GM12878 (cell line): Measurements from ENCODE around the gene ISG20. TPM values are rescaled to one million over a fixed set of nuclear protein-coding genes. Genes with fewer than 3 reads are reported as not detected.

Source experiments
- ATAC-seq: fragments of 200-7000 bp; cut with Tn5 transposase; 3 replicates; pipeline ENCODE4 v1.9.1; 2020; ENCODE audit warnings: mild to moderate bottlenecking, moderate library complexity
- BruUV-seq: library from RNA; stranded (reverse); fragments of 400-500 nt; replicated peaks from 2 replicates; lab custom pipeline; 2021; lab: Mats Ljungman, UMichigan
- CTCF ChIA-PET: fragments of 300-600 bp; sonication (Branson Sonifier 250); formaldehyde crosslinking; extraction: SDS; loops from one replicate; lab custom pipeline; 2021; ENCODE audit warnings: inconsistent platforms; lab: Yijun Ruan, JAX
- POLR2A ChIA-PET: fragments of 350-600 bp; formaldehyde crosslinking; extraction: SDS; loops from one replicate; lab custom pipeline; 2021; ENCODE audit warnings: inconsistent platforms; lab: Charles Lee
- RAD21 ChIA-PET: fragments of 300-600 bp; sonication (Branson Sonifier 250); formaldehyde crosslinking; loops from one replicate; lab custom pipeline; 2023; ENCODE audit warnings: antibody characterized with exemption; ENCODE audit not compliant: unreplicated experiment; lab: Charles Lee
- SMC1A ChIA-PET: fragments of 300-600 bp; sonication (Branson Sonifier 250); formaldehyde crosslinking; loops from one replicate; lab custom pipeline; 2023; ENCODE audit not compliant: unreplicated experiment, uncharacterized antibody; lab: Charles Lee
- DNase-seq: peaks from one replicate; pipeline ENCODE4 v3.0.0-alpha.2; 2011; ENCODE audit warnings: low read depth, low spot score
- FAIRE-seq: peaks from 3 replicates; lab custom pipeline; 2011; peaks lifted over from hg19 to GRCh38; lab: Jason Lieb, UNC
- H2AFZ ChIP-seq: 2 replicates; pipeline ENCODE4 v1.6.0; 2011; ENCODE audit warnings: low read depth, low read length, control low read depth; ENCODE audit not compliant: control insufficient read depth
- H3K27ac ChIP-seq: 2 replicates; pipeline ENCODE4 v1.5.1; 2011; ENCODE audit warnings: control low read depth; ENCODE audit not compliant: control insufficient read depth, insufficient read depth
- H3K27me3 ChIP-seq, 2 experiments: replicated peaks in 1 of 2; 2 replicates each; pipeline versions ENCODE4 v1.6.0 to v1.6.1; 2011; ENCODE audit warnings: low read length in 1 of 2; ENCODE audit not compliant: control insufficient read depth in 2 of 2, insufficient read depth in 2 of 2
- H3K36me3 ChIP-seq, 2 experiments: 2 replicates each; pipeline ENCODE4 v1.5.1; 2011; ENCODE audit warnings: low read length in 1 of 2; ENCODE audit not compliant: control insufficient read depth in 2 of 2, insufficient read depth in 2 of 2
- H3K4me1 ChIP-seq: 2 replicates; pipeline ENCODE4 v1.6.1; 2011; ENCODE audit warnings: mild to moderate bottlenecking, low read length, moderate library complexity, mixed read lengths; ENCODE audit not compliant: control insufficient read depth, insufficient read depth
- H3K4me2 ChIP-seq: 2 replicates; pipeline ENCODE4 v1.6.0; 2011; ENCODE audit warnings: control low read depth; ENCODE audit not compliant: control insufficient read depth, insufficient read depth
- H3K4me3 ChIP-seq: fragments of 200-600 bp; sonication (generic); 2 replicates; pipeline ENCODE4 v1.5.1; 2016
- H3K79me2 ChIP-seq: 2 replicates; pipeline ENCODE4 v1.6.0; 2011; ENCODE audit warnings: low read length; ENCODE audit not compliant: control insufficient read depth, insufficient read depth
- H3K9ac ChIP-seq: 2 replicates; pipeline ENCODE4 v1.8.0; 2011; ENCODE audit warnings: low read length, control low read depth, mixed read lengths; ENCODE audit not compliant: control insufficient read depth, insufficient read depth
- H3K9me3 ChIP-seq: replicated peaks from 3 replicates; pipeline ENCODE4 v1.5.1; 2011; ENCODE audit warnings: mild to moderate bottlenecking, low read length; ENCODE audit not compliant: control insufficient read depth, insufficient read depth
- H4K20me1 ChIP-seq: 2 replicates; pipeline ENCODE4 v1.6.0; 2011; ENCODE audit not compliant: control insufficient read depth, insufficient read depth
- RAD21 ChIP-seq: IDR thresholded peaks from 2 replicates; pipeline ENCODE4 v1.6.1; 2011; ENCODE audit warnings: mild to moderate bottlenecking, low read depth, low read length, moderate library complexity; ENCODE audit not compliant: insufficient read depth
- SMC3 ChIP-seq: IDR thresholded peaks from 2 replicates; pipeline ENCODE4 v1.6.1; 2011; ENCODE audit warnings: low read length, improper control_type of control experiment, borderline replicate concordance
- WGBS: methylation state at CpG from one replicate; pipeline ENCODE4 v1.1.6; 2016; ENCODE audit warnings: low lambda C conversion rate; ENCODE audit not compliant: insufficient replicate concordance, insufficient coverage; ENCODE audit errors: missing lambda C conversion rate; 5-methylcytosine and 5-hydroxymethylcytosine counted together
- in situ Hi-C: fragments of 300-500 bp; cut with MboI; formaldehyde crosslinking; loops from 9 replicates; pipeline ENCODE4 v1.14.3; 2018; ENCODE audit warnings: mixed read lengths
- intact Hi-C: fragments of 100-400 bp; cut with micrococcal nuclease; formaldehyde crosslinking; loops from one replicate; pipeline ENCODE4 v1.14.2; 2022; ENCODE audit not compliant: unreplicated experiment
- polyA plus RNA-seq, 11 experiments: library from polyadenylated mRNA; depleted of rRNA in 4 of 11; unstranded in 6 of 11; stranded (reverse) in 5 of 11; fragments of >200 nt; fragmentation: Nextera tagmentation in 4 of 11; fragmentation: Illumina TruSeq in 1 of 11; extraction: Ambion mirVana in 4 of 11; extraction: Trizol in 1 of 11; gene quantifications; 1 replicate in 1 of 11; 2 replicates in 10 of 11; pipeline versions ENCODE4 v1.2.1 to v1.2.3, GENCODE V29; 2011 to 2016; ENCODE audit warnings: inconsistent platforms in 2 of 11, missing spikeins in 2 of 11, low read depth in 1 of 11
- total RNA-seq, 4 experiments: library from RNA; depleted of rRNA in 3 of 4; stranded (reverse); fragments of >200 nt in 3 of 4; fragmentation: Illumina TruSeq in 1 of 4; extraction: Trizol in 1 of 4; gene quantifications; 2 replicates each; pipeline versions ENCODE4 v1.2.1 to v1.2.3, GENCODE V29; 2013 to 2021
- TF ChIP-seq, protein P1 (sequence below): IDR thresholded peaks from 2 replicates; pipeline ENCODE4 v1.6.1; 2012; ENCODE audit warnings: low read length, inconsistent platforms
- TF ChIP-seq, protein P2 (sequence below), 3 experiments: IDR thresholded peaks in 2 of 3; conservative IDR thresholded peaks in 1 of 3; 2 replicates each; pipeline ENCODE4 v1.5.1; 2011; ENCODE audit warnings: low read depth in 3 of 3, low read length in 3 of 3, mild to moderate bottlenecking in 3 of 3, control low read depth in 2 of 3, moderate library complexity in 2 of 3, inconsistent platforms in 1 of 3, mixed read lengths in 1 of 3; ENCODE audit not compliant: control insufficient read depth in 2 of 3, insufficient read depth in 1 of 3; ENCODE audit errors: extremely low read depth in 1 of 3

ISG20 gene
- total and polyA plus RNA-seq, 10 of the 15 experiments (the other 5 are each of a cell fraction or from before 2014, with no cell fraction given): 23.4 to 210 (median 85.9) TPM

DNA sequence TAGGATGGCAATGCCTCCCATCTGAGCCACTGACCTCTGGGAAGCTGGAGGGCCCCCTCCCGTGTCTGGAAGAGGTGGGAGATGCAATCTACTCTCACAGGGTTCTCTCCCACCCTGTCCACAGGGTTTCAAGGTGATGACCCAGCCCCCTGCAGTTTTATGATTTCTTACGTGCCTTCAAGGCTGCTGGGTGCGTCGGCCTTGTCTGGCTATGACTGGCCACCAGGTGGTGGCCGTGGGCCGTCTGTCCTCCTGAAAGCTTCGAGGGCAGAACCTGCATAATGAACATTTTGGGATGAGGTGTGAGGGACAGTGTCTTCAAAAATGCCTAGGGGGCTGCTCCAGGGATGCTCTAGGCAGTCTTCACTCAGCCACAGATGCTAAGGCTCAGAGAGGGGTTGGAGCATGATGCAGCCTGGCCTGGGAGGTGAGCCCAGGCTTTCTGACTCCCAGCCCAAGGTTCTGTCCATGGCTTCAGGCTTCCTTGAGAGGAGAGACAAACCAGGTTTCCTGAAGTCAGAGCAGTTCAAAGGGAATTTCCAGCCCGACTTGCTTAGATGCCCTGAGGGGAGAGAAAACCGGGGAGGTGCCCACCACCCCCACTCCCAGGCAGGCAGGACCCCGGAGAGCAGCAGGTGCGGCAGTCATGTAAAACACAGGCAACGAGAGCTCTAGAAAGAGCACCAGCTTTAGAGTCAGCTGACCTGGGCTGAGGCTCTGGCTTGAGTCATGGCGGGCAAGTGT, 18.7 kb downstream of the ISG20 start:
- Histone ChIP-seq H3K27ac (no peak overlapping the region), H4K20me1 (no peaks in the 10 kb centered on the region), H3K4me2 (no peak overlapping the region), H2AFZ (no peak overlapping the region), H3K9me3 (no peaks in the 10 kb centered on the region), H3K79me2 (no peaks in the 10 kb centered on the region), H3K4me1 (peaks cover 15% of the 10 kb centered on the region), H3K27me3 (no peaks in the 10 kb centered on the region), H3K9ac (no peak overlapping the region), H3K36me3 (no peaks in the 10 kb centered on the region; a peak in 2 of 4 replicates), H3K4me3 (no peak overlapping the region)
- FAIRE-seq: peak; percentile 31
- no TSS peak for BruUV-seq
- ChIA-PET CTCF (interaction anchor here (0.8 to 5.8 kb wide), 14 partner anchors 10 to 190 kb away, joined by 3 to 61 read pairs (median 6); partner anchors contain the start of gene MRPS11), SMC1A (interaction anchor here (0.7 to 4.9 kb wide), 13 partner anchors 10 to 279 kb away, joined by 3 to 37 read pairs (median 4); no protein-coding TSS in a partner anchor), POLR2A (interaction anchor here (0.8 to 1.5 kb wide), 6 partner anchors 15 to 35 kb away, joined by 3 to 10 read pairs (median 3); partner anchors contain the start of gene ISG20), RAD21 (interaction anchor here (1.0 to 4.2 kb wide), 6 partner anchors 22 to 248 kb away, joined by 3 to 40 read pairs (median 7); partner anchors contain the start of gene AEN)
- intact Hi-C loops: loop anchor here (2.0 kb wide), 2 partner anchors 33 to 43 kb away; no protein-coding TSS in a partner anchor
- in situ Hi-C loops: no loop called here
- no peak for DNase-seq
- WGBS: 41% methylated on average over 13 of the region's 13 CpGs
- TF ChIP-seq, protein P1, sequence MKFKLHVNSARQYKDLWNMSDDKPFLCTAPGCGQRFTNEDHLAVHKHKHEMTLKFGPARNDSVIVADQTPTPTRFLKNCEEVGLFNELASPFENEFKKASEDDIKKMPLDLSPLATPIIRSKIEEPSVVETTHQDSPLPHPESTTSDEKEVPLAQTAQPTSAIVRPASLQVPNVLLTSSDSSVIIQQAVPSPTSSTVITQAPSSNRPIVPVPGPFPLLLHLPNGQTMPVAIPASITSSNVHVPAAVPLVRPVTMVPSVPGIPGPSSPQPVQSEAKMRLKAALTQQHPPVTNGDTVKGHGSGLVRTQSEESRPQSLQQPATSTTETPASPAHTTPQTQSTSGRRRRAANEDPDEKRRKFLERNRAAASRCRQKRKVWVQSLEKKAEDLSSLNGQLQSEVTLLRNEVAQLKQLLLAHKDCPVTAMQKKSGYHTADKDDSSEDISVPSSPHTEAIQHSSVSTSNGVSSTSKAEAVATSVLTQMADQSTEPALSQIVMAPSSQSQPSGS: no peak
- TF ChIP-seq SMC3 (peak; percentile 38; the same call in 1 of the 2 replicates), RAD21 (peak; percentile 75)
- TF ChIP-seq, protein P2, sequence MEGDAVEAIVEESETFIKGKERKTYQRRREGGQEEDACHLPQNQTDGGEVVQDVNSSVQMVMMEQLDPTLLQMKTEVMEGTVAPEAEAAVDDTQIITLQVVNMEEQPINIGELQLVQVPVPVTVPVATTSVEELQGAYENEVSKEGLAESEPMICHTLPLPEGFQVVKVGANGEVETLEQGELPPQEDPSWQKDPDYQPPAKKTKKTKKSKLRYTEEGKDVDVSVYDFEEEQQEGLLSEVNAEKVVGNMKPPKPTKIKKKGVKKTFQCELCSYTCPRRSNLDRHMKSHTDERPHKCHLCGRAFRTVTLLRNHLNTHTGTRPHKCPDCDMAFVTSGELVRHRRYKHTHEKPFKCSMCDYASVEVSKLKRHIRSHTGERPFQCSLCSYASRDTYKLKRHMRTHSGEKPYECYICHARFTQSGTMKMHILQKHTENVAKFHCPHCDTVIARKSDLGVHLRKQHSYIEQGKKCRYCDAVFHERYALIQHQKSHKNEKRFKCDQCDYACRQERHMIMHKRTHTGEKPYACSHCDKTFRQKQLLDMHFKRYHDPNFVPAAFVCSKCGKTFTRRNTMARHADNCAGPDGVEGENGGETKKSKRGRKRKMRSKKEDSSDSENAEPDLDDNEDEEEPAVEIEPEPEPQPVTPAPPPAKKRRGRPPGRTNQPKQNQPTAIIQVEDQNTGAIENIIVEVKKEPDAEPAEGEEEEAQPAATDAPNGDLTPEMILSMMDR (IDR thresholded peaks at IDR 0.05 in 2 of 3, conservative IDR thresholded peaks at IDR 0.05 in 1 of 3; ENCODE audit: control insufficient read depth in 2 of 3, extremely low read depth in 1 of 3, insufficient read depth in 1 of 3, low read depth in 3 of 3, low read length in 3 of 3): peak; percentile 52 to 60 (median 55)
- ATAC-seq: peak; percentile 71
